Thyroid gland (tissue), 4 donors: Measurements from ENCODE around the gene CYP2U1.

ENCODE experiments used
- CTCF ChIP-seq, 6 experiments: fragments of 200-600 bp in 3 of 6; fragments of 450-650 bp in 3 of 6; sonication (generic) in 3 of 6; IDR thresholded peaks; one replicate each; pipeline ENCODE4 v1.5.1; 2016 to 2019; ENCODE audit warnings: antibody characterized with exemption in 6 of 6, mild to moderate bottlenecking in 2 of 6, inconsistent platforms in 1 of 6, moderate library complexity in 1 of 6
- POLR2A ChIP-seq, 2 donors: fragments of 450-650 bp; IDR thresholded peaks; one replicate each; pipeline ENCODE4 v1.6.1; 2017; ENCODE audit warnings: antibody characterized with exemption in 2 of 2, mild to moderate bottlenecking in 2 of 2, moderate library complexity in 1 of 2

- TF ChIP-seq CTCF (IDR thresholded peaks at IDR 0.05): no peak
- TF ChIP-seq POLR2A (IDR thresholded peaks at IDR 0.05): no peak
Observed at GRCh38 chr4:107991945-107992630, 60.7 kb downstream of the CYP2U1 start.
